ENCODE data around the gene SMIM22. TPM values are rescaled to one million over a fixed set of nuclear protein-coding genes. Genes with fewer than 3 reads are reported as not detected.

The SMIM22 gene
- total and polyA plus RNA-seq, 2 donors (not counting 3 experiments of a cell fraction or from before 2014, with no cell fraction given): not detected

- dilution Hi-C loops (cut with MboI; ENCODE audit: extremely low pct_ligation_motif_present, low sequenced_read_pairs): no loop called here
- no peak overlapping the region for H3K4me2 ChIP-seq (ENCODE audit: insufficient read depth, low read length)
Measured at GRCh38 chr16:4788489-4788889, 6.7 kb upstream of the SMIM22 start.

GRCh38 chr16:4788910-4789309 is 6.3 kb upstream of the SMIM22 start:
- H3K79me2 ChIP-seq (ENCODE audit: control insufficient read depth, insufficient read depth, low read length): no peaks in the 10 kb centered on the region

More at GRCh38 chr16:4788489-4788889, 6.7 kb upstream of the SMIM22 start:
- H4K20me1 ChIP-seq (replicated peaks; ENCODE audit: control insufficient read depth, extremely low read depth, insufficient read depth, low read length): no peaks in the 10 kb centered on the region
- intact Hi-C loops (cut with micrococcal nuclease): no loop called here
- ChIA-PET POLR2A (no interaction called here), CTCF (interaction anchor here (1.3 kb wide), 1 partner anchor 12 kb away, joined by 5 read pairs; no protein-coding TSS in a partner anchor)
- TF ChIP-seq MYC (IDR thresholded peaks at IDR 0.05; ENCODE audit: low read depth, low read length) (no peak), MAX (IDR thresholded peaks at IDR 0.05; ENCODE audit: insufficient read depth, insufficient read length) (no peak), JUN (IDR thresholded peaks at IDR 0.05; ENCODE audit: borderline replicate concordance, insufficient read depth, insufficient read length, low read depth) (no peak), EZH2 (IDR thresholded peaks at IDR 0.05; ENCODE audit: borderline replicate concordance, low read depth, low read length, severe bottlenecking) (no peak)
- H3K27ac ChIP-seq (ENCODE audit: insufficient read depth, low read depth, low read length): no peak overlapping the region
- no peak for FAIRE-seq
- no peak for DNase-seq (ENCODE audit: low read depth, low spot score)
- no peaks in the 10 kb centered on the region for H3K9me1 ChIP-seq (replicated peaks; ENCODE audit: control insufficient read depth, extremely low read depth, insufficient read depth, low read length)
- no TSS peak for BruUV-seq (replicated peaks)
- H3K36me3 ChIP-seq (ENCODE audit: control insufficient read depth in 2 of 2, extremely low read depth in 1 of 2, insufficient read depth in 2 of 2, low read length in 2 of 2): no peaks in the 10 kb centered on the region
- no peak overlapping the region for H3K4me3 ChIP-seq (replicated peaks in 1 of 3; ENCODE audit: insufficient read depth in 1 of 3, low read depth in 1 of 3, low read length in 3 of 3)
- no peak overlapping the region for H2AFZ ChIP-seq (ENCODE audit: low read depth, low read length)
- H3K9me3 ChIP-seq (replicated peaks; ENCODE audit: control insufficient read depth, insufficient read depth, low read length): no peaks in the 10 kb centered on the region
- H3K9ac ChIP-seq (replicated peaks; ENCODE audit: extremely low read depth, insufficient read depth, low read length): no peak overlapping the region
- H3K79me2 ChIP-seq (ENCODE audit: control insufficient read depth, insufficient read depth, low read length): no peaks in the 10 kb centered on the region
- H3K4me1 ChIP-seq (ENCODE audit: control insufficient read depth, extremely low read depth, insufficient read depth, low read length): no peaks in the 10 kb centered on the region
- H3K27me3 ChIP-seq (ENCODE audit: control insufficient read depth in 2 of 2, insufficient read depth in 2 of 2, low read length in 2 of 2): no peaks in the 10 kb centered on the region

More at GRCh38 chr16:4788910-4789309, 6.3 kb upstream of the SMIM22 start:
- Histone ChIP-seq H3K9me3 (replicated peaks; ENCODE audit: control insufficient read depth, insufficient read depth, low read length) (no peaks in the 10 kb centered on the region), H3K27me3 (ENCODE audit: control insufficient read depth in 2 of 2, insufficient read depth in 2 of 2, low read length in 2 of 2) (no peaks in the 10 kb centered on the region), H3K4me2 (ENCODE audit: insufficient read depth, low read length) (no peak overlapping the region), H3K4me3 (replicated peaks in 1 of 3; ENCODE audit: insufficient read depth in 1 of 3, low read depth in 1 of 3, low read length in 3 of 3) (no peak overlapping the region), H3K9ac (replicated peaks; ENCODE audit: extremely low read depth, insufficient read depth, low read length) (no peak overlapping the region), H3K9me1 (replicated peaks; ENCODE audit: control insufficient read depth, extremely low read depth, insufficient read depth, low read length) (no peaks in the 10 kb centered on the region), H3K36me3 (ENCODE audit: control insufficient read depth in 2 of 2, extremely low read depth in 1 of 2, insufficient read depth in 2 of 2, low read length in 2 of 2) (no peaks in the 10 kb centered on the region), H2AFZ (ENCODE audit: low read depth, low read length) (no peak overlapping the region), H3K27ac (ENCODE audit: insufficient read depth, low read depth, low read length) (no peak overlapping the region), H3K4me1 (ENCODE audit: control insufficient read depth, extremely low read depth, insufficient read depth, low read length) (no peaks in the 10 kb centered on the region), H4K20me1 (replicated peaks; ENCODE audit: control insufficient read depth, extremely low read depth, insufficient read depth, low read length) (no peaks in the 10 kb centered on the region)
- TF ChIP-seq POLR2A (IDR thresholded peaks at IDR 0.05; ENCODE audit: low read depth, low read length) (no peak), FOS (IDR thresholded peaks at IDR 0.05; ENCODE audit: borderline replicate concordance, insufficient read depth, low read length) (no peak), POLR2AphosphoS5 (IDR thresholded peaks at IDR 0.05; ENCODE audit: insufficient read depth, low read depth, low read length) (no peak), MYC (IDR thresholded peaks at IDR 0.05; ENCODE audit: low read depth, low read length) (no peak), EZH2 (IDR thresholded peaks at IDR 0.05; ENCODE audit: borderline replicate concordance, low read depth, low read length, severe bottlenecking) (no peak), CTCF (IDR thresholded peaks at IDR 0.05; ENCODE audit: extremely low read depth in 1 of 2, insufficient read depth in 1 of 2, low read depth in 1 of 2, low read length in 2 of 2) (no peak), GATA2 (IDR thresholded peaks at IDR 0.05; ENCODE audit: insufficient read depth, insufficient read length, low read depth, low read length) (no peak), JUN (IDR thresholded peaks at IDR 0.05; ENCODE audit: borderline replicate concordance, insufficient read depth, insufficient read length, low read depth) (no peak), MAX (IDR thresholded peaks at IDR 0.05; ENCODE audit: insufficient read depth, insufficient read length) (no peak)
- intact Hi-C loops (cut with micrococcal nuclease) (no loop called here), dilution Hi-C loops (cut with MboI; ENCODE audit: extremely low pct_ligation_motif_present, low sequenced_read_pairs) (no loop called here)
- no TSS peak for BruUV-seq (replicated peaks)
- POLR2A ChIA-PET: no interaction called here
- CTCF ChIA-PET: interaction anchor here (1.3 kb wide), 1 partner anchor 12 kb away, joined by 5 read pairs; no protein-coding TSS in a partner anchor
- DNase-seq (ENCODE audit: low read depth, low spot score) (no peak), FAIRE-seq (no peak)

Data from endothelial cell of umbilical vein (primary cell).